ENCODE data around the gene SH2B3. TPM values are rescaled to one million over a fixed set of nuclear protein-coding genes. Genes with fewer than 3 reads are reported as not detected.

Gene SH2B3
- total and polyA plus RNA-seq, 2 donors (not counting 3 experiments of a cell fraction or from before 2014, with no cell fraction given): 63.1 to 97.9 TPM

GRCh38 chr12:111386885-111387284 lies 18.8 kb upstream of the SH2B3 start:
- H3K9me1 ChIP-seq (replicated peaks; ENCODE audit: control insufficient read depth, extremely low read depth, insufficient read depth, low read length): no peaks in the 10 kb centered on the region
- POLR2A ChIA-PET: no interaction called here
- H3K9me3 ChIP-seq (replicated peaks; ENCODE audit: control insufficient read depth, insufficient read depth, low read length): no peaks in the 10 kb centered on the region
- DNase-seq (ENCODE audit: low read depth, low spot score) (peak; percentile 20), FAIRE-seq (peak; percentile 18)
- H2AFZ ChIP-seq (ENCODE audit: low read depth, low read length): no peak overlapping the region
- H3K4me1 ChIP-seq (ENCODE audit: control insufficient read depth, extremely low read depth, insufficient read depth, low read length): no peaks in the 10 kb centered on the region
- dilution Hi-C loops (cut with MboI; ENCODE audit: extremely low pct_ligation_motif_present, low sequenced_read_pairs): no loop called here
- no peaks in the 10 kb centered on the region for H4K20me1 ChIP-seq (replicated peaks; ENCODE audit: control insufficient read depth, extremely low read depth, insufficient read depth, low read length)
- H3K27ac ChIP-seq (ENCODE audit: insufficient read depth, low read depth, low read length): no peak overlapping the region
- TF ChIP-seq EZH2 (IDR thresholded peaks at IDR 0.05; ENCODE audit: borderline replicate concordance, low read depth, low read length, severe bottlenecking) (no peak), MYC (IDR thresholded peaks at IDR 0.05; ENCODE audit: low read depth, low read length) (no peak), CTCF (IDR thresholded peaks at IDR 0.05; ENCODE audit: extremely low read depth in 1 of 2, insufficient read depth in 1 of 2, low read depth in 1 of 2, low read length in 2 of 2) (no peak), POLR2A (IDR thresholded peaks at IDR 0.05; ENCODE audit: low read depth, low read length) (no peak), JUN (IDR thresholded peaks at IDR 0.05; ENCODE audit: borderline replicate concordance, insufficient read depth, insufficient read length, low read depth) (no peak), FOS (IDR thresholded peaks at IDR 0.05; ENCODE audit: borderline replicate concordance, insufficient read depth, low read length) (no peak), POLR2AphosphoS5 (IDR thresholded peaks at IDR 0.05; ENCODE audit: insufficient read depth, low read depth, low read length) (no peak), GATA2 (IDR thresholded peaks at IDR 0.05; ENCODE audit: insufficient read depth, insufficient read length, low read depth, low read length) (no peak), MAX (IDR thresholded peaks at IDR 0.05; ENCODE audit: insufficient read depth, insufficient read length) (no peak)
- H3K27me3 ChIP-seq (ENCODE audit: control insufficient read depth in 2 of 2, insufficient read depth in 2 of 2, low read length in 2 of 2): peaks cover 0 to 3% of the 10 kb centered on the region in 2 experiments
- CTCF ChIA-PET: no interaction called here
- intact Hi-C loops (cut with micrococcal nuclease): no loop called here
- no peak overlapping the region for H3K4me3 ChIP-seq (replicated peaks in 1 of 3; ENCODE audit: insufficient read depth in 1 of 3, low read depth in 1 of 3, low read length in 3 of 3)
- no peak overlapping the region for H3K9ac ChIP-seq (replicated peaks; ENCODE audit: extremely low read depth, insufficient read depth, low read length)
- H3K36me3 ChIP-seq (ENCODE audit: control insufficient read depth in 2 of 2, extremely low read depth in 1 of 2, insufficient read depth in 2 of 2, low read length in 2 of 2): no peaks in the 10 kb centered on the region
- no TSS peak for BruUV-seq (replicated peaks)
- H3K4me2 ChIP-seq (ENCODE audit: insufficient read depth, low read length): no peak overlapping the region
- no peaks in the 10 kb centered on the region for H3K79me2 ChIP-seq (ENCODE audit: control insufficient read depth, insufficient read depth, low read length)

Data from endothelial cell of umbilical vein (primary cell).